ENCODE measurements around the gene OR5B3.
"Not testable (repeated sequence)": the region's sequence is repeated elsewhere in the genome, so short reads cannot be mapped to it uniquely, and the experiment has no call there.

DNA sequence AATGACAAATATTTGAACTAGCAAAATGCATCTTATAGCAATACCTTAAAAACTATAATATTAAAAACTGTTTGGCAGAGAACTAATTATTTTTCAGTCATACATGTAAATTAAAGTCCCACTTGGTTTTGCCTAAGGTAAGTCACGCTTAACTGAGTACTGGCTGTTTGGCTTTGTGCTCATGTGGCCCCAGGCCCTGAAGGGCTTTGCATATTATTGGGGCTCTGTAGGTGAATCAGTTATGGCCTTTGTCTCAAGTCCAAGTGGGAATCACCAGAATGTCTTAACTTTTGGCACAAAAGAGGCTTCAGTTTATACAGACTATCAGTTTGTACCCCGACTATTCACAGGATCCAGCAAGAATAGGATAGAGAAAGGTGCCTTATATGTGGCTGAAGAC lies 7.1 kb downstream of the OR5B3 start:
- TF ChIP-seq, protein P1, sequence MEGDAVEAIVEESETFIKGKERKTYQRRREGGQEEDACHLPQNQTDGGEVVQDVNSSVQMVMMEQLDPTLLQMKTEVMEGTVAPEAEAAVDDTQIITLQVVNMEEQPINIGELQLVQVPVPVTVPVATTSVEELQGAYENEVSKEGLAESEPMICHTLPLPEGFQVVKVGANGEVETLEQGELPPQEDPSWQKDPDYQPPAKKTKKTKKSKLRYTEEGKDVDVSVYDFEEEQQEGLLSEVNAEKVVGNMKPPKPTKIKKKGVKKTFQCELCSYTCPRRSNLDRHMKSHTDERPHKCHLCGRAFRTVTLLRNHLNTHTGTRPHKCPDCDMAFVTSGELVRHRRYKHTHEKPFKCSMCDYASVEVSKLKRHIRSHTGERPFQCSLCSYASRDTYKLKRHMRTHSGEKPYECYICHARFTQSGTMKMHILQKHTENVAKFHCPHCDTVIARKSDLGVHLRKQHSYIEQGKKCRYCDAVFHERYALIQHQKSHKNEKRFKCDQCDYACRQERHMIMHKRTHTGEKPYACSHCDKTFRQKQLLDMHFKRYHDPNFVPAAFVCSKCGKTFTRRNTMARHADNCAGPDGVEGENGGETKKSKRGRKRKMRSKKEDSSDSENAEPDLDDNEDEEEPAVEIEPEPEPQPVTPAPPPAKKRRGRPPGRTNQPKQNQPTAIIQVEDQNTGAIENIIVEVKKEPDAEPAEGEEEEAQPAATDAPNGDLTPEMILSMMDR (IDR thresholded peaks at IDR 0.05; ENCODE audit: low read length) = not testable (repeated sequence)
- not testable (repeated sequence) for TF ChIP-seq EZH2 (IDR thresholded peaks at IDR 0.05; ENCODE audit: borderline replicate concordance, low read length)
